Endothelial cell of umbilical vein (primary cell): Measurements from ENCODE around the gene HINT1. TPM values are rescaled to one million over a fixed set of nuclear protein-coding genes. Genes with fewer than 3 reads are reported as not detected.
A peak's percentile ranks its signal among the peaks of the same experiment; 100 is the strongest.

Experiments
- BruUV-seq: library from RNA; stranded (reverse); fragments of 400-500 nt; replicated peaks from 2 replicates; lab custom pipeline; 2021; lab: Mats Ljungman, UMichigan
- CTCF ChIA-PET: fragments of 300-600, 350-600 bp; sonication (Branson Sonifier 250); formaldehyde crosslinking; loops from one replicate; lab custom pipeline; 2021; ENCODE audit warnings: antibody characterized with exemption, inconsistent platforms; lab: Charles Lee
- POLR2A ChIA-PET: fragments of 300-600, 350-600 bp; sonication (Branson Sonifier 250); formaldehyde crosslinking; loops from one replicate; lab custom pipeline; 2021; ENCODE audit warnings: antibody characterized with exemption, inconsistent platforms; lab: Charles Lee
- DNase-seq: peaks from one replicate; pipeline ENCODE4 v3.0.0-alpha.2; 2011; ENCODE audit warnings: low read depth, low spot score
- FAIRE-seq: peaks from 2 replicates; lab custom pipeline; 2011; peaks lifted over from hg19 to GRCh38; lab: Jason Lieb, UNC
- H2AFZ ChIP-seq: 2 replicates; pipeline ENCODE4 v1.6.0; 2012; ENCODE audit warnings: low read depth, low read length, control low read depth, inconsistent platforms
- H3K27ac ChIP-seq: 2 replicates; pipeline ENCODE4 v1.5.1; 2011; ENCODE audit warnings: low read depth, mild to moderate bottlenecking, control low read depth, low read length, moderate library complexity; ENCODE audit not compliant: insufficient read depth
- H3K27me3 ChIP-seq, 2 experiments: 2 replicates each; pipeline versions ENCODE4 v1.6.0 to v1.6.1; 2011; ENCODE audit warnings: low read length in 2 of 2, mixed read lengths in 1 of 2; ENCODE audit not compliant: control insufficient read depth in 2 of 2, insufficient read depth in 2 of 2
- H3K36me3 ChIP-seq, 2 experiments: 2 replicates in 1 of 2; 3 replicates in 1 of 2; pipeline ENCODE4 v1.5.1; 2011; ENCODE audit warnings: low read length in 2 of 2, mild to moderate bottlenecking in 1 of 2, moderate library complexity in 1 of 2; ENCODE audit not compliant: control insufficient read depth in 2 of 2, insufficient read depth in 2 of 2; ENCODE audit errors: extremely low read depth in 1 of 2
- H3K4me1 ChIP-seq: 3 replicates; pipeline ENCODE4 v1.5.1; 2011; ENCODE audit warnings: mild to moderate bottlenecking, low read length; ENCODE audit not compliant: control insufficient read depth, insufficient read depth; ENCODE audit errors: extremely low read depth
- H3K4me2 ChIP-seq: 2 replicates; pipeline ENCODE4 v1.6.1; 2011; ENCODE audit warnings: low read length, control low read depth, mixed read lengths; ENCODE audit not compliant: insufficient read depth
- H3K4me3 ChIP-seq, 3 experiments: fragments of 200-600 bp in 1 of 3; sonication (generic), shearing (Covaris generic) in 1 of 3; replicated peaks in 1 of 3; 2 replicates each; pipeline ENCODE4 v1.5.1; 2011 to 2016; ENCODE audit warnings: control low read depth in 3 of 3, low read length in 3 of 3, mild to moderate bottlenecking in 2 of 3, inconsistent platforms in 1 of 3, low read depth in 1 of 3, moderate library complexity in 1 of 3; ENCODE audit not compliant: insufficient read depth in 1 of 3
- H3K79me2 ChIP-seq: 2 replicates; pipeline ENCODE4 v1.6.0; 2012; ENCODE audit warnings: low read length, inconsistent platforms; ENCODE audit not compliant: control insufficient read depth, insufficient read depth
- H3K9ac ChIP-seq: replicated peaks from 2 replicates; pipeline ENCODE3; 2011; ENCODE audit warnings: low read length, control low read depth; ENCODE audit not compliant: insufficient read depth; ENCODE audit errors: extremely low read depth
- H3K9me1 ChIP-seq: replicated peaks from 3 replicates; pipeline ENCODE4 v1.6.0; 2011; ENCODE audit warnings: mild to moderate bottlenecking, low read length; ENCODE audit not compliant: control insufficient read depth, insufficient read depth; ENCODE audit errors: extremely low read depth
- H3K9me3 ChIP-seq: replicated peaks from 2 replicates; pipeline ENCODE4 v1.5.1; 2012; ENCODE audit warnings: low read length, inconsistent platforms; ENCODE audit not compliant: control insufficient read depth, insufficient read depth
- H4K20me1 ChIP-seq: replicated peaks from 2 replicates; pipeline ENCODE3; 2011; ENCODE audit warnings: mild to moderate bottlenecking, low read length; ENCODE audit not compliant: control insufficient read depth, insufficient read depth; ENCODE audit errors: extremely low read depth
- EZH2 ChIP-seq: IDR thresholded peaks from 2 replicates; pipeline ENCODE4 v1.6.1; 2012; ENCODE audit warnings: borderline replicate concordance, low read depth, mild to moderate bottlenecking, moderate library complexity, low read length, inconsistent platforms; ENCODE audit not compliant: severe bottlenecking
- FOS ChIP-seq: IDR thresholded peaks from 2 replicates; pipeline ENCODE4 v1.6.1; 2011; ENCODE audit warnings: mild to moderate bottlenecking, low read length, moderate library complexity, borderline replicate concordance; ENCODE audit not compliant: insufficient read depth
- GATA2 ChIP-seq: IDR thresholded peaks from 2 replicates; pipeline ENCODE4 v1.7.0; 2011; ENCODE audit warnings: low read depth, mild to moderate bottlenecking, moderate library complexity, mixed read lengths, low read length; ENCODE audit not compliant: insufficient read length, insufficient read depth
- JUN ChIP-seq: IDR thresholded peaks from 2 replicates; pipeline ENCODE4 v1.6.1; 2011; ENCODE audit warnings: borderline replicate concordance, low read depth; ENCODE audit not compliant: insufficient read length, insufficient read depth
- MYC ChIP-seq: IDR thresholded peaks from one replicate; pipeline ENCODE4 v1.6.1; 2011; ENCODE audit warnings: mild to moderate bottlenecking, low read depth, low read length
- POLR2A ChIP-seq: IDR thresholded peaks from 2 replicates; pipeline ENCODE4 v1.6.1; 2012; ENCODE audit warnings: low read depth, mild to moderate bottlenecking, control low read depth, low read length
- POLR2AphosphoS5 ChIP-seq: IDR thresholded peaks from 2 replicates; pipeline ENCODE4 v1.6.1; 2012; ENCODE audit warnings: low read depth, mild to moderate bottlenecking, control low read depth, low read length, moderate library complexity; ENCODE audit not compliant: insufficient read depth
- dilution Hi-C: fragments of 300-500 bp; cut with MboI; formaldehyde crosslinking; loops from one replicate; pipeline ENCODE4 v1.15.0; 2019; ENCODE audit warnings: low sequenced_read_pairs; ENCODE audit not compliant: extremely low pct_ligation_motif_present
- intact Hi-C: fragments of 100-400 bp; cut with micrococcal nuclease; formaldehyde crosslinking; loops from one replicate; pipeline ENCODE4 v1.10.0; 2022
- polyA plus RNA-seq, 4 experiments: library from polyadenylated mRNA; depleted of rRNA in 3 of 4; stranded (reverse) in 3 of 4; unstranded in 1 of 4; fragments of >200 nt; gene quantifications; 2 replicates each; pipeline versions ENCODE4 v1.2.1 to v1.2.3, GENCODE V29; 2011 to 2012; ENCODE audit warnings: missing spikeins in 1 of 4
- total RNA-seq: library from RNA; stranded (reverse); gene quantifications from 2 replicates; pipeline ENCODE4 v1.2.3, GENCODE V29; 2021
- TF ChIP-seq, protein P1 (sequence below), 2 donors: IDR thresholded peaks; 1 replicate in 1 of 2; 2 replicates in 1 of 2; pipeline ENCODE4 v1.5.1; 2011; ENCODE audit warnings: low read length in 2 of 2, mild to moderate bottlenecking in 2 of 2, moderate library complexity in 2 of 2, control low read depth in 1 of 2, inconsistent platforms in 1 of 2, low read depth in 1 of 2; ENCODE audit not compliant: insufficient read depth in 1 of 2; ENCODE audit errors: extremely low read depth in 1 of 2
- TF ChIP-seq, protein P2 (sequence below): IDR thresholded peaks from 2 replicates; pipeline ENCODE4 v1.6.1; 2011; ENCODE audit not compliant: insufficient read depth, insufficient read length

The HINT1 gene
- total and polyA plus RNA-seq, 2 donors (not counting 3 experiments of a cell fraction or from before 2014, with no cell fraction given), result 221 to 423 TPM

DNA sequence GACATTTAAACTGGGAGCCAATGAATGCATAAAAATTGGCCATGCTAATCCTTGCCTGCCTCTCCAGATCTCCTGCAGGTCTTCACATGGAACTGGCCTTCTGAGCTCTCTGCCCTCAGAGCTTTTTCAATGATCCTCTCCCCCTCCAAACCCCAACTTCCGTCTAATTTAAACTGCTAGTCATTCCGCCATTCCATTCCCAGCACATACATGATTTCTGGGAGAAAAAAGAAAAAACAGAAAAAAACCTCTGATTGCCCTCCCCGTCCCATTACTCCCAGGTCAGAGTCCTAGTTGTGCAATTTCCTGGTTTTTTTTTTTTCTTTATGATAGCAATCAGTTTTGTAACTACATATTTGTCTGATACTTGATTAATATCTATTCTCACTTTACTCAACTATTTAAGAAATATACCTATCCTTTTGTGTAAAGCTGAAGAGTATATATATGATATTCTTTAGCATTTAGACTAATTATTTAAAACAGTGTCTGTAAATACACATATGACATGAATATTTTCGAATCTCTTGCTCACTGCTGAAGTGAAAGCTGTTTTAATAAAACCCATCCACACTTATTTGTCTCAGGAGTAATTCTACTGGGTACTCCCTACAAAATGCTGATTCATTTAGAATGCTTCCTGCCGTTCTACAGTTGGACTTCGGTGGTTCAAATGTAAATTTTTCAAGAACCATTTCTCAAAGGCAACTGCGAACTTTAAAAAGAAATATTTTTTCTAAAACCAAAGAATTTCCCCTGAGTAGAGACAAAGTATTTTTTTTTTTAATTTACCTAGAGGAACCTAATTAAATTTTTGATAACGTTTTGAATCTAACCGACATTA, 1.6 kb downstream of the HINT1 start:
- no peaks in the 10 kb centered on the region for H3K27me3 ChIP-seq
- H3K79me2 ChIP-seq, result peaks cover 47% of the 10 kb centered on the region
- dilution Hi-C loops (no loop called here), intact Hi-C loops (loop anchor here (1.0 to 5.0 kb wide), 3 partner anchors 101 to 634 kb away; partner anchors contain the start of genes CDC42SE2 and FNIP1)
- H3K4me2 ChIP-seq, result peak overlapping the region; percentile 98
- peak; percentile 25 for TF ChIP-seq GATA2
- no peak for TF ChIP-seq MYC
- BruUV-seq, result TSS peak; percentile 38
- peaks cover 7% of the 10 kb centered on the region for H3K4me1 ChIP-seq
- POLR2A ChIA-PET, result interaction anchor here (1.1 kb wide), 1 partner anchor 101 kb away, joined by 3 read pairs; the partner anchor contains the start of gene CDC42SE2
- H3K4me3 ChIP-seq, result peak overlapping the region; percentile 79 to 100 (median 99)
- H3K27ac ChIP-seq, result peak overlapping the region; percentile 95
- DNase-seq (peak; percentile 41), FAIRE-seq (no peak)
- H3K36me3 ChIP-seq, result peaks cover 6 to 25% of the 10 kb centered on the region in 2 experiments
- CTCF ChIA-PET, result interaction anchor here (1.8 to 2.4 kb wide), 3 partner anchors 101 to 255 kb away, joined by 5 to 9 read pairs (median 6); partner anchors contain the start of gene CDC42SE2
- peak overlapping the region; percentile 100 for H3K9ac ChIP-seq
- H2AFZ ChIP-seq, result no peak overlapping the region
- H3K9me3 ChIP-seq, result no peaks in the 10 kb centered on the region
- no peaks in the 10 kb centered on the region for H4K20me1 ChIP-seq
- no peaks in the 10 kb centered on the region for H3K9me1 ChIP-seq

DNA sequence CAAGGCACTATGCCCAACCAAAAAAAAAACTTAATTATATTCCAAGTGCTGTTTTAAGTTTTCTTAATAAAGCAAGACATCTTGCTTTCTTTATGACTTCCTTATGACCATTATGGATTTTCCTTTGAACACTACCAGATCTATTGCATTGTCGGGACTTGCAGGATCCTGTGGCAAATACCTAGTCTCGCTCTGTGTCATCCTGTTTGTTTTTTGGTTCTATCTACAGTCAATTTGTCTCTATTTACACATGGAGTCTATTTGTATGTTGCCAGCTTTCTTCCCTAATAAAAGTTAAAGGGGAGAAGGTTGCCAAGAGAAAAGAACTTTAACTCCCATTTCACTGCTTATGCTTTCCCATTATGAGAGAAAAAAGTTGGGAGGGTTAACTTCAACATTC, 4.9 kb downstream of the HINT1 start:
- no TSS peak for BruUV-seq
- Histone ChIP-seq H3K4me3 (no peak overlapping the region), H3K9me1 (no peaks in the 10 kb centered on the region), H3K9ac (no peak overlapping the region), H3K79me2 (peaks cover 47% of the 10 kb centered on the region), H3K27me3 (no peaks in the 10 kb centered on the region), H3K27ac (no peak overlapping the region), H3K4me1 (peaks cover 7% of the 10 kb centered on the region), H4K20me1 (no peaks in the 10 kb centered on the region), H2AFZ (no peak overlapping the region), H3K9me3 (no peaks in the 10 kb centered on the region), H3K4me2 (no peak overlapping the region), H3K36me3 (peaks cover 6 to 25% of the 10 kb centered on the region in 2 experiments)
- DNase-seq (no peak), FAIRE-seq (no peak)
- intact Hi-C loops, result loop anchor here (5.0 kb wide), 1 partner anchor 637 kb away; the partner anchor contains the start of gene FNIP1
- ChIA-PET POLR2A (no interaction called here), CTCF (no interaction called here)
- TF ChIP-seq EZH2, result no peak
- no peak for TF ChIP-seq FOS
- no peak for TF ChIP-seq POLR2A
- no peak for TF ChIP-seq JUN
- TF ChIP-seq, protein P1, sequence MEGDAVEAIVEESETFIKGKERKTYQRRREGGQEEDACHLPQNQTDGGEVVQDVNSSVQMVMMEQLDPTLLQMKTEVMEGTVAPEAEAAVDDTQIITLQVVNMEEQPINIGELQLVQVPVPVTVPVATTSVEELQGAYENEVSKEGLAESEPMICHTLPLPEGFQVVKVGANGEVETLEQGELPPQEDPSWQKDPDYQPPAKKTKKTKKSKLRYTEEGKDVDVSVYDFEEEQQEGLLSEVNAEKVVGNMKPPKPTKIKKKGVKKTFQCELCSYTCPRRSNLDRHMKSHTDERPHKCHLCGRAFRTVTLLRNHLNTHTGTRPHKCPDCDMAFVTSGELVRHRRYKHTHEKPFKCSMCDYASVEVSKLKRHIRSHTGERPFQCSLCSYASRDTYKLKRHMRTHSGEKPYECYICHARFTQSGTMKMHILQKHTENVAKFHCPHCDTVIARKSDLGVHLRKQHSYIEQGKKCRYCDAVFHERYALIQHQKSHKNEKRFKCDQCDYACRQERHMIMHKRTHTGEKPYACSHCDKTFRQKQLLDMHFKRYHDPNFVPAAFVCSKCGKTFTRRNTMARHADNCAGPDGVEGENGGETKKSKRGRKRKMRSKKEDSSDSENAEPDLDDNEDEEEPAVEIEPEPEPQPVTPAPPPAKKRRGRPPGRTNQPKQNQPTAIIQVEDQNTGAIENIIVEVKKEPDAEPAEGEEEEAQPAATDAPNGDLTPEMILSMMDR (IDR thresholded peaks at IDR 0.05; ENCODE audit: extremely low read depth in 1 of 2, insufficient read depth in 1 of 2, low read depth in 1 of 2, low read length in 2 of 2), result no peak
- no peak for TF ChIP-seq MYC
- no peak for TF ChIP-seq GATA2
- no peak for TF ChIP-seq POLR2AphosphoS5
- TF ChIP-seq, protein P2, sequence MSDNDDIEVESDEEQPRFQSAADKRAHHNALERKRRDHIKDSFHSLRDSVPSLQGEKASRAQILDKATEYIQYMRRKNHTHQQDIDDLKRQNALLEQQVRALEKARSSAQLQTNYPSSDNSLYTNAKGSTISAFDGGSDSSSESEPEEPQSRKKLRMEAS, result no peak
- dilution Hi-C loops, result no loop called here
